ENCODE measurements around the gene DYNC1LI1.

DNA sequence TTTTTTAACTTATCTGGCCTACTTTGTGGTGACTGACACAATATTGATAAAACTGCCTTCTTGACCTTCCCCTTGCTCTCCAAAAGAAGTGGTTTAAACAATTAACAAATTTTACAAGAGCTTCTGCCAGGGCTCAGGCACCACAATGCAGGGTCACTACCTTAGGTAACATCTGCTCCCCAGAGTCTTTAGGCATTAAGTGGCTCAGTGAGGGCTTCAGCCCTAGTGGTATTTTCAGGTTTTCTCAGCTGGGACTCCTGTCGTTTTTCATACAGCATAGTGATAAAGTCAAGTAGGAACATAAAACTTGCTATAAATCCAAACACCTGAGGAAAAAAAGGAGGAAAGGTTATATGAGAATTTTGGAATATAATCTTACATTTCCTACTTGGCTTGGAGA is 86.9 kb downstream of the DYNC1LI1 start:
- TF ChIP-seq, protein P1, sequence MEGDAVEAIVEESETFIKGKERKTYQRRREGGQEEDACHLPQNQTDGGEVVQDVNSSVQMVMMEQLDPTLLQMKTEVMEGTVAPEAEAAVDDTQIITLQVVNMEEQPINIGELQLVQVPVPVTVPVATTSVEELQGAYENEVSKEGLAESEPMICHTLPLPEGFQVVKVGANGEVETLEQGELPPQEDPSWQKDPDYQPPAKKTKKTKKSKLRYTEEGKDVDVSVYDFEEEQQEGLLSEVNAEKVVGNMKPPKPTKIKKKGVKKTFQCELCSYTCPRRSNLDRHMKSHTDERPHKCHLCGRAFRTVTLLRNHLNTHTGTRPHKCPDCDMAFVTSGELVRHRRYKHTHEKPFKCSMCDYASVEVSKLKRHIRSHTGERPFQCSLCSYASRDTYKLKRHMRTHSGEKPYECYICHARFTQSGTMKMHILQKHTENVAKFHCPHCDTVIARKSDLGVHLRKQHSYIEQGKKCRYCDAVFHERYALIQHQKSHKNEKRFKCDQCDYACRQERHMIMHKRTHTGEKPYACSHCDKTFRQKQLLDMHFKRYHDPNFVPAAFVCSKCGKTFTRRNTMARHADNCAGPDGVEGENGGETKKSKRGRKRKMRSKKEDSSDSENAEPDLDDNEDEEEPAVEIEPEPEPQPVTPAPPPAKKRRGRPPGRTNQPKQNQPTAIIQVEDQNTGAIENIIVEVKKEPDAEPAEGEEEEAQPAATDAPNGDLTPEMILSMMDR (IDR thresholded peaks at IDR 0.05) = no peak
- TF ChIP-seq, protein P2, sequence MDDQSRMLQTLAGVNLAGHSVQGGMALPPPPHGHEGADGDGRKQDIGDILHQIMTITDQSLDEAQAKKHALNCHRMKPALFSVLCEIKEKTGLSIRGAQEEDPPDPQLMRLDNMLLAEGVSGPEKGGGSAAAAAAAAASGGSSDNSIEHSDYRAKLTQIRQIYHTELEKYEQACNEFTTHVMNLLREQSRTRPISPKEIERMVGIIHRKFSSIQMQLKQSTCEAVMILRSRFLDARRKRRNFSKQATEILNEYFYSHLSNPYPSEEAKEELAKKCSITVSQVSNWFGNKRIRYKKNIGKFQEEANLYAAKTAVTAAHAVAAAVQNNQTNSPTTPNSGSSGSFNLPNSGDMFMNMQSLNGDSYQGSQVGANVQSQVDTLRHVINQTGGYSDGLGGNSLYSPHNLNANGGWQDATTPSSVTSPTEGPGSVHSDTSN (IDR thresholded peaks at IDR 0.05) = no peak
- TF ChIP-seq RFX5 (IDR thresholded peaks at IDR 0.05; ENCODE audit: low read length) = no peak
- TF ChIP-seq NFIC (IDR thresholded peaks at IDR 0.05; ENCODE audit: borderline replicate concordance) = no peak
- TF ChIP-seq CHD2 (IDR thresholded peaks at IDR 0.05; ENCODE audit: low read length, partially characterized antibody) = no peak
- no peak for TF ChIP-seq FOXM1 (IDR thresholded peaks at IDR 0.05; ENCODE audit: low read depth)
- TF ChIP-seq SMC3 (IDR thresholded peaks at IDR 0.05; ENCODE audit: low read depth, low read length) = no peak
- TF ChIP-seq GATA2 (CRISPR knock-in tag; IDR thresholded peaks at IDR 0.05) = no peak

All from SK-N-SH (cell line).